Body of pancreas (tissue), 4 donors: ENCODE data around the gene SP6.

Experiments used
- CTCF ChIP-seq, 7 experiments: fragments of 450-650 bp in 4 of 7; fragments of 200-600 bp in 3 of 7; sonication (generic) in 3 of 7; IDR thresholded peaks; one replicate each; pipeline ENCODE4 v1.5.1; 2016 to 2019; ENCODE audit warnings: antibody characterized with exemption in 7 of 7
- POLR2A ChIP-seq, 3 donors: fragments of 450-650 bp; IDR thresholded peaks; one replicate each; pipeline ENCODE4 v1.6.1; 2016; ENCODE audit warnings: antibody characterized with exemption in 3 of 3, mild to moderate bottlenecking in 2 of 3

- TF ChIP-seq CTCF (IDR thresholded peaks at IDR 0.05), result no peak
- no peak for TF ChIP-seq POLR2A (IDR thresholded peaks at IDR 0.05)
Observed at GRCh38 chr17:47882695-47883588, 32.0 kb upstream of the SP6 start.
